Caco-2 (cell line): ENCODE results near the gene MAPK13. TPM values are rescaled to one million over a fixed set of nuclear protein-coding genes. Genes with fewer than 3 reads are reported as not detected.

Source experiments
- BruUV-seq: library from RNA; stranded (reverse); fragments of 400-500 nt; replicated peaks from 2 replicates; lab custom pipeline; 2021; lab: Mats Ljungman, UMichigan
- CTCF ChIA-PET: fragments of 300-600 bp; sonication (Branson Sonifier 250); formaldehyde crosslinking; loops from one replicate; lab custom pipeline; 2022; ENCODE audit warnings: antibody characterized with exemption; lab: Charles Lee
- POLR2A ChIA-PET: fragments of 300-600 bp; sonication (Branson Sonifier 250); formaldehyde crosslinking; loops from one replicate; lab custom pipeline; 2022; ENCODE audit warnings: antibody characterized with exemption; lab: Charles Lee
- DNase-seq, 2 experiments: peaks; one replicate each; pipeline versions ENCODE4 v3.0.0 to v3.0.0-alpha.2; 2020 to 2022
- H3K27me3 ChIP-seq: replicated peaks from 2 replicates; pipeline ENCODE4 v1.6.0; 2011; ENCODE audit warnings: low read length; ENCODE audit not compliant: control insufficient read depth, insufficient read depth
- H3K36me3 ChIP-seq: 2 replicates; pipeline ENCODE4 v1.5.1; 2011; ENCODE audit warnings: low read length; ENCODE audit not compliant: control insufficient read depth, insufficient read depth
- H3K4me1 ChIP-seq: fragments of 250-450 bp; sonication (Bioruptor Pico); 2 replicates; pipeline ENCODE4 v1.5.1; 2020; ENCODE audit warnings: mild to moderate bottlenecking
- H3K4me3 ChIP-seq: 2 replicates; pipeline ENCODE4 v1.5.1; 2011; ENCODE audit warnings: low read depth, mild to moderate bottlenecking, control low read depth, low read length
- H3K9me3 ChIP-seq: fragments of 250-450 bp; sonication (Bioruptor Pico); 2 replicates; pipeline ENCODE4 v1.5.1; 2020; ENCODE audit warnings: mild to moderate bottlenecking, moderate library complexity
- H3K27ac Mint-ChIP-seq: one replicate; pipeline ENCODE4 v1.8.0; 2022; ENCODE audit warnings: mixed read lengths; ENCODE audit not compliant: unreplicated experiment
- H3K27me3 Mint-ChIP-seq: one replicate; pipeline ENCODE4 v1.8.0; 2022; ENCODE audit warnings: mixed read lengths; ENCODE audit not compliant: insufficient read depth, unreplicated experiment
- H3K36me3 Mint-ChIP-seq: one replicate; pipeline ENCODE4 v1.8.0; 2022; ENCODE audit warnings: mild to moderate bottlenecking, mixed read lengths; ENCODE audit not compliant: insufficient read depth, unreplicated experiment
- H3K4me1 Mint-ChIP-seq: one replicate; pipeline ENCODE4 v1.8.0; 2022; ENCODE audit warnings: low read depth, mixed read lengths; ENCODE audit not compliant: unreplicated experiment
- H3K4me3 Mint-ChIP-seq: one replicate; pipeline ENCODE4 v1.8.0; 2022; ENCODE audit warnings: mild to moderate bottlenecking, moderate library complexity, mixed read lengths; ENCODE audit not compliant: unreplicated experiment
- H3K9me3 Mint-ChIP-seq: one replicate; pipeline ENCODE4 v1.8.0; 2022; ENCODE audit warnings: mixed read lengths; ENCODE audit not compliant: unreplicated experiment
- CTCF ChIP-seq, 2 experiments: fragments of 200-600 bp in 1 of 2; IDR thresholded peaks; 1 replicate in 1 of 2; 2 replicates in 1 of 2; pipeline versions ENCODE4 v1.5.1 to v1.8.0; 2011 to 2022; ENCODE audit warnings: antibody characterized with exemption in 1 of 2, control low read depth in 1 of 2, inconsistent platforms in 1 of 2, low read depth in 1 of 2, low read length in 1 of 2, mild to moderate bottlenecking in 1 of 2, moderate library complexity in 1 of 2; ENCODE audit not compliant: insufficient read depth in 1 of 2, severe bottlenecking in 1 of 2, unreplicated experiment in 1 of 2
- intact Hi-C: fragments of 100-400 bp; cut with micrococcal nuclease; formaldehyde crosslinking; loops from one replicate; pipeline ENCODE4 v1.10.0; 2022; ENCODE audit not compliant: unreplicated experiment
- total RNA-seq: library from RNA; stranded (reverse); gene quantifications from 2 replicates; pipeline ENCODE4 v1.2.3, GENCODE V29; 2022

MAPK13 gene
- total RNA-seq, 1 experiment from 2014 or later, result 45.7 TPM

- CTCF ChIA-PET, result no interaction called here
- H3K4me3 ChIP-seq, result no peak overlapping the region
- H3K4me1 ChIP-seq, result no peaks in the 10 kb centered on the region
- H3K27me3 ChIP-seq, result no peaks in the 10 kb centered on the region
- intact Hi-C loops, result no loop called here
- H3K36me3 ChIP-seq, result no peaks in the 10 kb centered on the region
- Mint-ChIP-seq H3K27me3 (peaks cover 9% of the 10 kb centered on the region), H3K36me3 (no peaks in the 10 kb centered on the region), H3K27ac (no peak overlapping the region), H3K4me3 (no peak overlapping the region), H3K9me3 (peaks cover 15% of the 10 kb centered on the region), H3K4me1 (no peaks in the 10 kb centered on the region)
- H3K9me3 ChIP-seq, result peaks cover 8% of the 10 kb centered on the region
- BruUV-seq, result no TSS peak
- no peak for DNase-seq
- TF ChIP-seq CTCF (IDR thresholded peaks at IDR 0.05; ENCODE audit: insufficient read depth in 1 of 2, low read depth in 1 of 2, low read length in 1 of 2, severe bottlenecking in 1 of 2, unreplicated experiment in 1 of 2), result no peak
- POLR2A ChIA-PET, result no interaction called here
These were observed 49.8 kb downstream of the MAPK13 start for GRCh38 chr6:36180126-36180525.

- ChIA-PET POLR2A (no interaction called here), CTCF (no interaction called here)
- Histone ChIP-seq H3K4me3 (no peak overlapping the region), H3K4me1 (no peaks in the 10 kb centered on the region), H3K36me3 (no peaks in the 10 kb centered on the region), H3K27me3 (no peaks in the 10 kb centered on the region), H3K9me3 (no peaks in the 10 kb centered on the region)
- no peaks in the 10 kb centered on the region for H3K9me3 Mint-ChIP-seq
- intact Hi-C loops, result no loop called here
- no peak for DNase-seq
- H3K36me3 Mint-ChIP-seq, result no peaks in the 10 kb centered on the region
- H3K27me3 Mint-ChIP-seq, result no peaks in the 10 kb centered on the region
- BruUV-seq, result no TSS peak
- H3K4me1 Mint-ChIP-seq, result no peaks in the 10 kb centered on the region
- no peak for TF ChIP-seq CTCF (IDR thresholded peaks at IDR 0.05; ENCODE audit: insufficient read depth in 1 of 2, low read depth in 1 of 2, low read length in 1 of 2, severe bottlenecking in 1 of 2, unreplicated experiment in 1 of 2)
- no peak overlapping the region for H3K27ac Mint-ChIP-seq
- H3K4me3 Mint-ChIP-seq, result no peak overlapping the region
These were observed 54.0 kb downstream of the MAPK13 start for GRCh38 chr6:36184311-36184710.

GRCh38 chr6:36186199-36186598 lies 55.9 kb downstream of the MAPK13 start:
- no peak overlapping the region for H3K4me3 ChIP-seq
- ChIA-PET POLR2A (no interaction called here), CTCF (no interaction called here)
- Mint-ChIP-seq H3K9me3 (no peaks in the 10 kb centered on the region), H3K27ac (no peak overlapping the region), H3K36me3 (no peaks in the 10 kb centered on the region), H3K27me3 (no peaks in the 10 kb centered on the region), H3K4me3 (no peak overlapping the region), H3K4me1 (no peaks in the 10 kb centered on the region)
- H3K9me3 ChIP-seq, result no peaks in the 10 kb centered on the region
- DNase-seq, result no peak
- intact Hi-C loops, result no loop called here
- no peaks in the 10 kb centered on the region for H3K4me1 ChIP-seq
- no TSS peak for BruUV-seq
- no peaks in the 10 kb centered on the region for H3K36me3 ChIP-seq
- no peaks in the 10 kb centered on the region for H3K27me3 ChIP-seq
- no peak for TF ChIP-seq CTCF (IDR thresholded peaks at IDR 0.05; ENCODE audit: insufficient read depth in 1 of 2, low read depth in 1 of 2, low read length in 1 of 2, severe bottlenecking in 1 of 2, unreplicated experiment in 1 of 2)
